DMS 273 treated with DMSO at 0.1 percent for 48 hours (cell line): ENCODE measurements around the gene CTXND2.
"Not testable (repeated sequence)": the region's sequence is repeated elsewhere in the genome, so short reads cannot be mapped to it uniquely, and the experiment has no call there.

ENCODE experiments used
- DNase-seq: peaks from one replicate; lab custom pipeline; 2025; lab: John Stamatoyannopoulos, UW

The CTXND2 gene

GRCh38 chr1:150890033-150890416 is 3.1 kb downstream of the CTXND2 start:
- no peak for DNase-seq

- DNase-seq, result no peak
These were observed 6.5 kb downstream of the CTXND2 start for GRCh38 chr1:150893336-150893913.

GRCh38 chr1:150895618-150896017 is 8.7 kb downstream of the CTXND2 start:
- DNase-seq, result no peak

GRCh38 chr1:150899795-150900194 is 12.9 kb downstream of the CTXND2 start:
- not testable (repeated sequence) for DNase-seq

- no peak for DNase-seq
These were observed 15.4 kb downstream of the CTXND2 start for GRCh38 chr1:150902346-150902745.

GRCh38 chr1:150902751-150903150 is 15.8 kb downstream of the CTXND2 start:
- DNase-seq, result no peak

GRCh38 chr1:150905301-150905700 is 18.4 kb downstream of the CTXND2 start:
- no peak for DNase-seq

GRCh38 chr1:150906329-150906728 is 19.4 kb downstream of the CTXND2 start:
- no peak for DNase-seq

- no peak for DNase-seq
These were observed 19.9 kb downstream of the CTXND2 start for GRCh38 chr1:150906813-150907212.

GRCh38 chr1:150909585-150910180 is 22.7 kb downstream of the CTXND2 start:
- DNase-seq, result no peak

GRCh38 chr1:150912623-150913022 is 25.7 kb downstream of the CTXND2 start:
- no peak for DNase-seq

- DNase-seq, result no peak
These were observed 30.5 kb downstream of the CTXND2 start for GRCh38 chr1:150917387-150917786.

- peak; percentile 100 for DNase-seq
These were observed 35.6 kb downstream of the CTXND2 start for GRCh38 chr1:150922519-150922975.

- DNase-seq, result no peak
These were observed 38.1 kb downstream of the CTXND2 start for GRCh38 chr1:150925080-150925479.

GRCh38 chr1:150926097-150926741 is 39.3 kb downstream of the CTXND2 start, which contains the start of gene SETDB1:
SETDB1 (plus strand) TSS chr1:150926363; CDS start chr1:150927715, 1,352 bp downstream.
- DNase-seq, result peak; percentile 100

- no peak for DNase-seq
These were observed 40.7 kb downstream of the CTXND2 start for GRCh38 chr1:150927624-150928023.

GRCh38 chr1:150928286-150928685 is 41.4 kb downstream of the CTXND2 start:
- no peak for DNase-seq

- not testable (repeated sequence) for DNase-seq
These were observed 41.8 kb downstream of the CTXND2 start for GRCh38 chr1:150928775-150929174.

GRCh38 chr1:150931773-150932172 is 44.8 kb downstream of the CTXND2 start:
- peak; percentile 88 for DNase-seq

GRCh38 chr1:150944856-150945255 is 57.9 kb downstream of the CTXND2 start:
- DNase-seq, result no peak

GRCh38 chr1:150954708-150955107 is 67.8 kb downstream of the CTXND2 start:
- DNase-seq, result no peak

GRCh38 chr1:150955280-150955679 is 68.3 kb downstream of the CTXND2 start:
- no peak for DNase-seq

GRCh38 chr1:150957666-150958065 is 70.7 kb downstream of the CTXND2 start:
- no peak for DNase-seq
